Measurements from ENCODE around the gene BRPF3.

The BRPF3 gene

DNA sequence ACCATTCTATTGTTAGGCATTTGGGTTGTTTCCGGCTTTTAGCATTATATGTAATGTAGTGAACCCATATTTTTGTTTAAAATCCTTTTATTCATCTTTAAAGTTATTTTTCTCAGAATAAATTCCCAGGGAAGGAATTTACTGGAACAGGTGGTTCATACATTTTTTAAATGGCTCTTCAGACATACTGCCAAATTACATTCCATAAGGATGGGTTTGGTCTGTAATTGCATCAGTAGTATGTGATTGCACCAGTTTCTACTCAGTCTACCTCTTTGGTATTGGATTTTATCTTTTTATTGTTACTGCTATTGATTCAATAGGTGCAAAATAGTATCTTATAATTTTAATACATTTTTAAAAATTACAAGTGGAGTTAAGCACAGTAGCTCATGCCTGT, 27.2 kb downstream of the BRPF3 start:
- intact Hi-C loops (cut with DNase I) = no loop called here
- DNase-seq = no peak

DNA sequence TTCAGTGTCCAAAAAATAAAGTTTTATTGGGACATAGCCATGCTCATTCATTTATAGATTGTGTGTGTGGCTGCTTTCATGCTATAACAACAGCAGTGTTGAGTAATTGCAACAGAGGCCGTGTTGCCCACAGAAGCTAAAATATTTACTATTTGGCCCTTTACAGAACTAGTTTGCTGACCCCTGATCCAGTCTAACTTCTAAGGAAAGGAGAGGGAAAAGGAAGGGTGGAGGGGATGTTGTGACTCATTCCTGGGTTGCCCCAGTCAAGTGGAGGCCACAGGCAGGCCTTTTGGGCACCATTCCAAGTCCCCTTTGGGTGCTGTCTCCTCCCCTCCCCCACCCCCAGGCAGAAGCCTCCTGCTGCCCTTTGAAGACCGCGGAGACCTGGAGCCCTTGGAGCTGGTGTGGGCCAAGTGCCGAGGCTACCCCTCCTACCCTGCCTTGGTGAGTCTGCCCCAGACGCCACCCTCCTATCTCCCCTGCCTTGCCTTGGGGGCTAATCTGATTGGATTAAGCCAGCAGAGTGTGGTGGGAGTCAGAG, 28.4 kb downstream of the BRPF3 start:
- intact Hi-C loops (cut with DNase I) = no loop called here
- no peak for DNase-seq

DNA sequence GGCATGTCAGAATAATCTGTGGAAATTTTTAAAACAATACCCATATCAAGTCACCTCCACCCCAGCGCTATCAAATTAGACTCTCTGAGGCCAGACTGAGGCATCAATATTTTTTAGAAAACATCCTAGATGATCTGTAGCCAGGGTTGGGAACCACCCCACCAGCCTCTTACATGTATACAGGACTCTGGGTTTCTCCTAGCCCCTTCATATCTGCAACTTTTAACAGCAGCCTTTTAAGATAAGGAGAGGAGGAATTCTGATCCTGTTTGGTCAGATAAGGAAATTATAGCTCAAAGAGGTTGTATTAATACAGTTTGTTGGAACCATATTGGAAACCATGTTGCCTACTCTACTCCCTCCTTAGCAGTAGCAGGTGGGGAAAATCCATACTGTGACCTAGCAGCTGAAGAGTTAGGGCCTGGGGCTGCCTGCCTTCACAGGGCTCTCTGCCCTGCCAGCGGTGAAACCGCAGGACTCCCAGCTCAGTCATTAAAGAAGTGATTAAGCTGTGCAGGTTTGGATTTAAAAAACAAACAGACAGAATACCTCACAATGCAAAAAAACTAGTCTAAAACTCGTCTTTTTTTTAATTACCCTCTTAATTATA, 30.0 kb downstream of the BRPF3 start:
- intact Hi-C loops (cut with DNase I) = no loop called here
- no peak for DNase-seq

DNA sequence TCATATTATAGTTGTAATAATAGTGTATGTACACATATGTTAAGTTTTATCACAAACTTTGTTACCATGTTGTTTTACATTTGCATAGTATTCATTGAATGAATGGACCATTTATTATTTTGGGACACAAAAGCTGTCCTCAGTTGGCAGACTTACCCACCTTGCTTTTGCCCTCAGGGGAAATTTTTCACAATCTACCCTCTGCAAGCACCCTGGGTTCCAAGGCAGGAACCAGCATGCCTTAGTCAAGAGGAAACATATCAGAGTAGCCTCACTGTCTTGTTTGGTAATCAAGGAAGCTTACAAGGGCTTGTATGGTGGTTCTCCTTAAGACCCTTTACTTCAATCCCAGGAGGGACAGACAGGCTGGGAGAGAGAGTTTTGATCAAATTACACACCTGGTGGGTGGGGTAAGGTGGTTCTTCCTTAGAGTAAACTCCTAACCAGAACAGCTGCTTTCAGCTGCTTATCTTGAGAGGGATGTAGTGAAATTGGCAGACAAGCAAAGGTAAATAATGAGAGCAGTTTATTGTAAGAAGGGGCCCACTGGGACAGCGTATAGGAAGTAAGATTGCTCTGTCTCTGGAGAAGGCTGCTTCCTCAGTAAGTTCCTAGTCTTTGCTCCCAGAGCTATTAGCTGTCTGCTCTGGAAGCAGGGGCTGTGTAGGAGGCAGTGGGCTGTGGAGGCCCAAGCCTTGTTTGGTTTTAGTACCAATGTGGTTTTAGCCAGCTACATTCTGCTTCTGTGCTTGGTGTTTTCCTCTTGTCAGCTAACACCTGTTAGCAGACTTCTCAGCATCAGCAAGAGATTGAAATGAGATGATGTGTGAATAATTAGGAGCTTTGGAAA, 31.1 kb downstream of the BRPF3 start:
- intact Hi-C loops (cut with DNase I) = no loop called here
- DNase-seq = no peak

DNA sequence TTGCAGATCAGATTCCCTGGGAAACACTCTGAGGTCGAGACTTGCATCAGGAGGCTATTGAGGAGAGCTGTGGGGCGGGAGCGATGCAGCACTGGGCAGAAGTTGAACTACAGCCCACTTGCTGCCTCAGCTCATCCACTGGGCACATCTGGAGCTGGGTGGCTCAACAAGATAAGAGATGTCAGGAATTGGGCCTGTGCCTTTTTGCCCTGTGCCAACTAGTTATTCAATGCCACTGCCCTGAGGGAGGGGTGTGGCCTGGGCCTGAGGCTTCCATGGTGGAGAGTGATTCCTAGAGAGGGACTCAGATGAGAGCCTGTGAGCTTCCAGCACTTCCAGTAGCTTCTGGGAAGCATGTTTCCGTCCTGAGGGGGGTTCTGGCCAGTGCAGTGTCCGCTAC, 32.7 kb downstream of the BRPF3 start:
- DNase-seq = no peak
- intact Hi-C loops (cut with DNase I) = no loop called here

DNA sequence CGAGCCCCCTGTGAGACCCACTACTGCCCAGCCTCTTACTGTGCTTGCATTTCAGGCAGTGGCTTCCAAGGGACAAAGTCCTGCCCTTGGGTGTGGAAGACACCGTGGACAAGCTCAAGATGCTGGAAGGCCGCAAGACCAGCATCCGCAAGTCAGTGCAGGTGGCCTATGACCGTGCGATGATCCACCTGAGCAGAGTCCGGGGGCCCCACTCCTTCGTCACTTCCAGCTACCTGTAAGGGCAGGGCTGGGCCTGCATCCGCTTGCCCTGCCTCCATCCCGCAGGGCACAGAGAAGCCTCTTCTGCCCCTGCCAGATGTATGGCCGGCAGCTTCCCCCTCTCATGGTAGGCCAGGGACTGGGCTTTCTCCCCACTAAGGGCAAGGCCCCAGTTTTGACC, 33.8 kb downstream of the BRPF3 start:
- DNase-seq = no peak
- intact Hi-C loops (cut with DNase I) = no loop called here

DNA sequence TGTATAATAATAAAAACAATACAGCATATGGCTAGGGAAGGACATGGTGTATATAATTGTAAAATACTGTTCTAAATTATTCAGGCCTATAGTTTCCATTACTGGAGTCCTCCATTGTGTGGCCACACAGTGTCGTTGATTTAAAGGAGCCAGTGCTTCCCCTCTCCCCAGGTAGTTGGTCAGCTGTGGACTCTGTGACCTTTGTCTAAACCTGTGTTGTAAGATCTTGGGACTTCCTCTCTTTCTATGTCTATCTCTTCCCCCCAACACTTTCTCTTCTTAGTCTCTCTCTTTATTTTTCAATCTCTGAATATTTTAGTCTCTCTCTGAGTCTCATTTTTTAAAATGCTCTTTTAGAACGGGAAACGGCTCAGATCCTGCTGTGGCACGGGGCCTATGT, 35.6 kb downstream of the BRPF3 start:
- DNase-seq = no peak
- intact Hi-C loops (cut with DNase I) = no loop called here

DNA sequence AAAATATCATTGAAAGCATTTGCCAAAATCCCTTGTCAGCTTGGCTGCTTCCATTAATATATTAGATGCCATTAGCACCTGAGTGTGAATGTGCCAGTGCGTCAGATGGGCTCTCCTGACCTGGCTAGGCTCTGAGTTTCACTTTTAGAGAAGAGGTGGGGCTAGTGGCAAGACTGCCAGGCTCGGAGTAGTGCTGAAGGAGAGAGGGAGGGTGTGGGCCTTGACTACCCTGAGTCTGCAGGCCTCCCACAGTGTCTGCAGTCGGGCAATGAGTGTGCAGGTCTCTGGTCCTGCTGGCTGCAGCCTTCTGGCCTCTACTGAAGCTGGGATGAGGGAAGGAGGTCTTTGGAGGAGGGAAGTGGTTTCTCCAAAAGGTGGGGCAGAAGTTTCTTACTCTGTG, 38.8 kb downstream of the BRPF3 start:
- intact Hi-C loops (cut with DNase I) = no loop called here
- no peak for DNase-seq

DNA sequence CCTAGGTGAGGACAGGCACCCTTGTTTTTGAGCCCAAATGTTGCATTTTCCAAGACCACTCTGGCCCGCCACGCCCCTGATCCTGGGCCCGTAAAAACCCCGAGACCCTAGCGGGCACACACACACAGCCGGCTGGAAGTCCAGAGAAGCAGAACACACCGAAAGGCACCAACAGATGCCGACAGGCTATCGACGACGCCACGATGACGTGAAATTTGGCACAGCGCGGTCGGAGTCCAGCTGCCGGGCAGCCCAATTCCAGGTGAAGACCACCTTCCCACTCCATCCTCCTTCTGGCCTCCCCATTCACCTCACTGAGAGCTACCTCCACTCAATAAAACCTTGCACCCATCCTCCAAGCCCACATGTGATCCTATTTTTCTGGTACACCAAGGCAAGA, 39.3 kb downstream of the BRPF3 start:
- no peak for DNase-seq
- intact Hi-C loops (cut with DNase I) = no loop called here

DNA sequence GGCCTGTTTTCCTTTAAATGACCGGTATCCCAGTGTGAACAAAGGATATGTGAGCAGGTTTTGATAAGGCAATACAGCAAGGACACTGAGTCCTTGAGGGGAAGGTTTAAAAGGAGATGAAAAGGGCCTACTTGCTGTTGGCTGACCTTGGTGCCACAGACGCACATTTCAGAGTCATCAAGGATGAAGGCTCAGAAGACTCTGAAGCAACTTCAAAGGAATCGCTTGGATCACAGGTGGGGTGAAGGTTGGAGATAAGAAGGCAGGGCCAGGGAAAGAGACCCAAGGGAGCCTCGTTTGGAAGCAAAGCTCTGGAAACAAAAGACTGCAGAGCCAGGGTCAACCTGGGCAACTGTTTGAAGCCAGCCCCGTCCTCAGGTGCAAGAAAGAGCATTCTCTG, 43.2 kb downstream of the BRPF3 start:
- DNase-seq = no peak
- intact Hi-C loops (cut with DNase I) = no loop called here

DNA sequence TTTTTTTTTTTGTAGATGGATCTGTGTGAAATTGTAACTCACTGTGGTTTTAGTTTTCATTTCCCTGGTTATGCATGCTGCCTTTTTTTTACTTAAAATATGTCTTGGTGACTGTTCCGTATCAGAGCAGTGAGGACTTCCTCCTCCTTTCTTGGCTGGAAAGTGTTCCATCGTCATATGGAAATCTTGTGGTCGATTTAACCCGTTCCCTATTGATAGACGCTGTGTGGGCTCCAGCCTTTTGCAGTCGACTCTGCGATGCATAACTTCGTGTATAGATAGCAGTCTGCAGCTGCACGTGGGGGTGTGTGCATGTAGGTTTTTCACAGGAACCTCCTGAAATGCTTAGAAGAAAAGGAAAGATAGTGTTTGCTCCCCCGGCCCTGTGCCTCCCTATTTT, 45.2 kb downstream of the BRPF3 start:
- intact Hi-C loops (cut with DNase I) = no loop called here
- peak in 34 of 42 donors; percentile 4 to 82 (median 40) for DNase-seq

DNA sequence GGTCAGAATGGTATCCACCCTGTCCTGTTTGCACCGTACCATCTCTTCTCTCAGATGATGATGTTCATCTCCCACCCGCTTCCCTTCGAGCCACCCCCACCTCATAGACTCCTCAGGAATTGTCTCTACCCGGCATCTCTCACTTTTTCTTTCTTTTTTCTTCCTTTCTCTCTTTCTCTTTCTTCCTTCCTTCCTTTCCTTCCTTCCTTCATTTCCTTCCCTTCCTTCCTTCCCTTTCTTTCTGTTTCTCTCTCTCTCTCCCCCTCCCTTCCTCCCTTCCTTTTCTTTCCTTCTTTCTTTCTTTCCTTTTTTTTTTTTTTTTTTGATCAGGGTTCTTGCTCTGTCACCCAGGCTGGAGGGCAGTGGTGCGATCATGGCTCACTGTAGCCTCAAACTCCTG, 45.6 kb downstream of the BRPF3 start:
- intact Hi-C loops (cut with DNase I) = no loop called here
- no peak for DNase-seq

DNA sequence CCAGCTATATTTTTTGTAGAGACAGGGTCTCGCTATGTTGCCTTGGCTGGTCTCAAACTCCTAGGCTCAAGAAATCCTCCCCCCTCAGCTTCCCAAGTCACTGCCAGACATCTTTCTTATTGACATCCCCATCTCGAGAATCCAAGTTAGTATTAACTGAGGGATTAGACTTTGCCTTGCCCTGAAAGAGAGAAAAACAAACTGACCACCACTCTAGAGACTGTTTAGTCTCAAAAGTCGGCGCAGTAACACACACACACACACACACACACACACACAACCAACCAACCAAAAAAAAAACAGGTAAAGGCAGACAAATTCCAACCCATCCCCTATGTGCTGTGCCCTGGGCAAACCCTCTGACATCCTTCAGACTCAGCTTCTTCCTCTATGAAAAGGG, 46.1 kb downstream of the BRPF3 start:
- intact Hi-C loops (cut with DNase I) = no loop called here
- DNase-seq = no peak

DNA sequence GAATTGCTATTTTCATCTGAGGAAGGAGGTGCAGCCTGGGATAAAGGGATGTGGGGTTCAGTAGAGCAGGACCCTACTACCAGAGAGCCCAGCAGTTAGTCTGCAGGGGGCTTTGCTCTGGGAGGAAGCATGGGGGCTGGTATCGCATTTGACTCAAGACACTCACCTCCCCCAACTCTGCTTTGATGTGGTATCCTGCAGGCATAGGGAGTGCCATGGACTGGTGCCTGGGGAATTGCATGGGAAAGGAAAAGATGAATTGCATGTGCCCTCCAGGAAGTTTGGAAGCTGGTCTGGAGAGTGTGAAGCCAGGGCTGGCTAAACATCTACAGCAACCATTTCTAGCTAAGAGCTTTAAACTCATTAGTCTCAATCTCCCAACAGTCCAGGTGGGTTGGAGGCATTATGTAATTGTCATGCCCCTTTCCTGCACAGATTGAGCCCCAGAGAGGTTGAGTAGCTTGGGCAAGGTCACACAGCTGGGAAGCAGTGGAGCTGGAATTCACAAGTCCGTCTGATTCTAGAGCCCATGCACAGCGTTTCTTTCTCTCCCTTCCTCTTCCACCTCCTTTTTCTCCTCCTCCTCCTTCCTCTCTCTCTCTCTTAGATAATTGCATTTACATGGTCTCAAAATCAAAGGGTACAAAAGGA, 47.1 kb downstream of the BRPF3 start:
- intact Hi-C loops (cut with DNase I) = no loop called here
- no peak for DNase-seq

DNA sequence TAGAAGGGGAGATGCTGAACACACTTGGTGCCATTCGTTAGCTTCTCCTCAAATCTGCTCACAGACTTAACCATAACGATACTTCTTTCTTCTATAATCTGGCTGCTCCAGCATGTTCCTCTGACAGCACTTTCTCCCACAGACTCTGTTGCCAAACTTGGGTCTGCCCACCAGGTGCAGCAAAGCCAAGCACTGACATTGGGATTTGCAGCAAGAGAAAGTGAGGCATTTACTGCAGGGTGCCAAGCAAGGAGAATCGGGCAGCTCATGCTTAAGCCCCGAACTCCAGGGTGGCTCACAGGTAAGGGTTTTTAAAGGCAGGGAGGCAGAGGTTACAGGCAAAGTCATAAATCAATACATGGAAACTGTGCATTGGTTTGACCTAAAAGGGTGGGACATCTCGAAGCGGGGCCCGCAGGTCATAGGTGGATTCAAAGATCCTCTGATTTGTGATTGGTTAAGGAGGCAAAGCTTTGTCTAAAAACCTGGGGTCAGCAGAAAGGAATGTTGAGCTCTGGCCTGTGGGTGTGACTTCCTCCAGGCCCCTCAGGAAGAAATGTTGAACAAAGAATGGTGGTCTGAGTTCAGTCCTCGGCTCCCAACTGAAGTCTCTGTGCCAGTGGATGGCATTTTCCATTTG, 48.2 kb downstream of the BRPF3 start:
- intact Hi-C loops (cut with DNase I) = no loop called here
- DNase-seq = peak in 10 of 42 donors; percentile 16 to 63 (median 30)

DNA sequence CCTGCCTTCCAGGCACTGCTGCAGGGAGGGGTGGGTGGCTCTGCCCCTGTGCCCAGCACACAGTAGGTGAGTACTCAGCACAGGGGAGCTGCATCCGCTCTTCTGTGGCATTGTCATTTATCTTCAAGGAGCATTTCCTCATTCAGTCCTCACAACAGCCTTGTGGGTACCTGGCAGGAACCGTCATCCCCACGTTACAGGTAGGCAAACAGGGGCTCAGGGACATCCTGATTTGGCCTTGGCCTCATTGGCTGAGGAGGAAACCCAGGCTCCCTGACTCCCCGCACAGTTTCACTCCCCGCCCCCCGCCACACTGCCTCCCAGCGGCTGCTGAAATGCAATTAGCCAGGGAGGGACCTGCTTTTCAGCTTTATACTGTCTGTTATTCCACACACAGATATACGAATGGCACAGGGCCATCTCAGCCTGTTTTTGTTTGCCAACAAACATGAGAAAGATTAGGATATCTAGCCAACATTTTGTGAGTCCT, 49.1 kb downstream of the BRPF3 start:
- intact Hi-C loops (cut with DNase I) = no loop called here

DNA sequence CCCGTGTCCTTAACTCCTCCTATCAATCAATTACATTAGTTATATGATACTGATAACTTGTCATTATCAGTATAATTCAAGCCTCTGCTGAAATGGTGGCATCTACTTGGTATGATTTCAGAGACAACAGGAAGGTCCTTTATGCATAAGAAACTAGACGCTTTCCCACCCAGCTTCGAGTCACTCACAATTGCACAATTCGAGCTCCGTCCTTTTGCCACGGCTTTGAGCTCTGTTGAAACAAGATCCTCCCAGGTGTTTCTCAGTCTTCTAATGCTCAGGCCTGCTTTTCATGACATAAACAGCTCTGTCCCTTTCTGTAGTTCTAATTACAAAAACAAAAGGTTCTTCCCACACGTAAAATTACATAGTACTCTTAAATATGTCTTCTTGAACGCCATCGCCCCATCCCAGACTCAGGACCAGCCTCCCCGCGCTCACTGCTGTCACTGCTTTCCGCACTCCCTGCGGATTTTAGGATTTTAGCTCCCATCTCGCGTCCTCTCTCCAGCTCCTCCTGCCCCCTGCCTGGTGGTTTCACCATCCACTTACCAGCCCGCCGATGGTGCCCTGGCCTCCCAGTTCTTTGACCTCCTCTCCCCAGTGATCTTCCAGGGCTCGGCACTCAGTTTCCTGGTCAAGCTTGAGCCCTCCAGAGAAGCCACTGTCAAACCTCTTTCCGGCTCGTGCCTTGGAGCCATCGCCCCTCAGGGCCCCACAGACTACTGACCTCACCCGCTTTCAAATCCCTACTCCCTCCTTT, 50.1 kb downstream of the BRPF3 start:
- intact Hi-C loops (cut with DNase I) = no loop called here
- DNase-seq = no peak

More for the DNA sequence above, 49.1 kb downstream of the BRPF3 start:
- DNase-seq = peak in 1 of 42 donors; percentile 13

DNA sequence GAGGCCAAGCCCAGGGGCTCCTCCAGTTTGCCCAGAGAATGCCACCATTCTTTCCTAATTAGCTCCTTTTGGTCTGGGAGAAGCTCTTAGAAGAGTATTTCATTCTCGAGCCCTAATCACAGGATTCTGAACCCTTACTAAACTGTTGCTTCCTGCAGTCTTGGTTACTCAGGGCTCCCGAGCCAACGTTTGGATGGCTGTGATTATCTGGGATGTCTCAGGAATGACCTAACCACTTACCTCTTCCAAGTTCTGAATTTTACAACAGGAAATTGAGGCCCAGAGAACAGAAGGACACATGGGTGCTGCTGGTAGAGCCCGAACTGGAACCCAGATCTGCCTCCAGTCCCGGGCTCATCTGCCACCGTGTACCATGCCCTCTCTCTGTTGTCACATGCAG, 51.1 kb downstream of the BRPF3 start:
- intact Hi-C loops (cut with DNase I) = no loop called here
- DNase-seq = no peak

DNA sequence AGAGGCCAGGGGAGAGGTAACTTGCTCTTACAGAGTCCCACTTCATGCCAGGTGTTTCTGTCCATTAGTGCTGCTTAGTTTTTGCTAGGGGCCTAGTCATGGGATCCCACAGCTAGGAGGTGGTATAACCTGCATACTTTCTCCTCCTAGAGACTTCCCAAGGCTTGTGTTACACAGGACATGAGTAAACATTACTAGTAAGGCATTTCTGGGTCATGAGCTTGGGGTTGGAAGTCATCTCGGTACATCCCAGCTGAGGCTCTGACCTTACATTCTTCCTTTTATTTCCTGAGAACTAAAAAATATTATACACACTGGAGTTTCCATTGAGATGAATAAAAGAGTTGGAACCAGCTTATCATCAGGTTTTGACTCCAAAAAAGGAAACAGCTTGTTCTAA, 52.4 kb downstream of the BRPF3 start:
- DNase-seq = no peak
- intact Hi-C loops (cut with DNase I) = no loop called here

All from head of caudate nucleus (tissue), 42 donors.